Dermis microvascular lymphatic vessel endothelial cell (primary cell): Measurements from ENCODE around the gene MMRN2. TPM values are rescaled to one million over a fixed set of nuclear protein-coding genes. Genes with fewer than 3 reads are reported as not detected.
"Not testable (repeated sequence)": the region's sequence is repeated elsewhere in the genome, so short reads cannot be mapped to it uniquely, and the experiment has no call there.

Experiments
- DNase-seq, 2 donors: peaks; one replicate each; pipeline versions ENCODE4 v3.0.0 to v3.0.0-alpha.2; 2010; ENCODE audit warnings: low read depth in 2 of 2
- total RNA-seq: library from RNA; depleted of rRNA; stranded (reverse); fragments of >200 nt; gene quantifications from 2 replicates; pipeline ENCODE4 v1.2.1, GENCODE V29; 2014

The MMRN2 gene
- total RNA-seq, 1 donor from 2014 or later: 108 TPM

DNA sequence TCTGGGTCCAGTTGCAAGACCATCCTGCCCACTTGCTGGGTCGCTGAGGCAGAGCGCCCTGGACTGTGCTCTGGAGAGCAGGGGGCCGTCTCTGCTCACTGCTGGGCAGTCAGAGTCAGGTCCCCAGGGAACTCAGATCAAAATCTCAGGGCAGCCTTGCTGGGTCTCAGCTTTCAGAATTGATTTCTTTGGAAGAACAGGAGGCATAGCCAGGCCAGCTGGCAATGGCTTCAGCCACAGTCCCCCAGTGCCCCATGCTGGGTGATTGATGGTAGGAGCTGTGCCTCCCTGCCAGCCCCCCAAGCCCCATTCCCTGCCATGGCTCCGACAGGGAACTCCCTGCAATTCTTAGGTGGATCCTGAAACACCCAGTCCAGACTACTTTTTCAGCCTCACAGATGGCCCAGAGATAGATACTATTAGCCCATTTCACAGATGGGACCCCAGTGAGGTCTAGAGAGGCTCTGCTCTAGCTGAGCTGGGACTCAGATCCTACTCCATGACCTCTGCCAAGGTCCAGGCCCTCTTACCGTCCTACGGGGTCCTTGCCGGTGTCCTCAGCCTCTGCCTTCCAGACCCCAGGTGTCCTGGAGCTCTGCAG is 467 bp downstream of the MMRN2 start:
- no peak for DNase-seq

DNA sequence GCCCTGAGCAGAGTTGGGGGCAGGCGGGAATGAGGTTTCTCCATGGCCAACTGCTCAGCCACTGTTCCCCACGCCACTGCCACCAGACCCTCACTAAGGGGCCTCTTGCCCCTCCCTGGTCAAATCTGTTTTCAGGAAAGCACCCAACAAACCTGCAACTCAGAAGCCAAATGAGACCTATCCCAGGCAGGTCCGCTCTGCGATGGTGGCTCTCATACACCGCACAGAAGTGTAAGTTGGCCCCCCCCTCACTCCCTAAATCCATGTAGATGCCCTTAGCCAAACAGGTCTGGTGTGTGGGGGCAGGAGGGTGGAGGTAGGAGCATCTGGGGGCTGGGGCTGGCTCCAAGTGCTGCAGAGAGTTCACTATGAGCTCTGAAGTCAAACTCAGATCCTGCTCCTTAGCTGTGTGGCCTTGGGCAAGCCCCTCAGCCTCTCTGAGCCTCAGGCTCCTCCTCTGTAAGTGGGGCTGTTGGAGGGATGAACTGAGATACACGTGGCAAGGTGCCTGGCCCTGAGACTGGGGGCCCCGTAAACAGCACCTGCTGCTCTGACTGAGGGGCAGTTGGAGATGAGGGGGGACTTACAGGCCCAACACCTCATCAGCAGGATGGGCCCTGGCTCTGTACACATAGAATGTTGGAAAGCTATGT is 1.1 kb downstream of the MMRN2 start:
- no peak for DNase-seq

DNA sequence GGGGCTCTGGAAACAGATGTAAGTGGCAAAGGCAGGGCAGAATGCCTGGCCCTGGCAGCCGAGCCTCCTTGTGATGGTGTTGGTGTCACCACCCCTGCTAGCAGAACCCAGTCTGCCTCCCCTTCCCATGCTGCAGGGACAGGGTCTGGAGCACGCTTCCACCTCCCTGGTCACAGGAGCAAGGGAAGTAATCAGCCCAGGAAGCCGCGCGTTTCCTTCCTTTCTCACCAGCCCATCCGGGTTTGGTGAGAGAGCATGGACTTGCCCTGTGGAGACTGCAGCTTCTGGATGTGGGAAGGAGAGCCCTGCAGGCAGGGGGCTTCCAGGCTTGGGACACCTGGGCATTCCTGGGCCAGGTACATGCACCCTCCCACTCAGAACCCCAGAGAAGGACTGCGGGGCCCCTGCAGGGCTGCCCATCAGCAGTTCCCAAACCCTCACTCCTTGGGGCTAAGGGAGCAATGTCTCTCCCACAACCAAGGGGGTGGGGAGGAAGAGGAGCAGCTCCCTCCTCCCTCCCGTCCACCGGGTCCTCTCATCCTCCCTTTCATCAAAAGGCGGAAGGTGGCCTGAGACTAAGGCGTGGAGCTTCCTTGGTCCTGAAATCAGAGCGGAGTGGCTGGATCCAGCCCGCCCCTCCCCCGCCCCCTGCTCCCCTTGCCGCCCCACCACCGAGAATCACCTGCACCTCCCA is 1.8 kb downstream of the MMRN2 start:
- DNase-seq: peak in 1 of 2 donors; percentile 45

DNA sequence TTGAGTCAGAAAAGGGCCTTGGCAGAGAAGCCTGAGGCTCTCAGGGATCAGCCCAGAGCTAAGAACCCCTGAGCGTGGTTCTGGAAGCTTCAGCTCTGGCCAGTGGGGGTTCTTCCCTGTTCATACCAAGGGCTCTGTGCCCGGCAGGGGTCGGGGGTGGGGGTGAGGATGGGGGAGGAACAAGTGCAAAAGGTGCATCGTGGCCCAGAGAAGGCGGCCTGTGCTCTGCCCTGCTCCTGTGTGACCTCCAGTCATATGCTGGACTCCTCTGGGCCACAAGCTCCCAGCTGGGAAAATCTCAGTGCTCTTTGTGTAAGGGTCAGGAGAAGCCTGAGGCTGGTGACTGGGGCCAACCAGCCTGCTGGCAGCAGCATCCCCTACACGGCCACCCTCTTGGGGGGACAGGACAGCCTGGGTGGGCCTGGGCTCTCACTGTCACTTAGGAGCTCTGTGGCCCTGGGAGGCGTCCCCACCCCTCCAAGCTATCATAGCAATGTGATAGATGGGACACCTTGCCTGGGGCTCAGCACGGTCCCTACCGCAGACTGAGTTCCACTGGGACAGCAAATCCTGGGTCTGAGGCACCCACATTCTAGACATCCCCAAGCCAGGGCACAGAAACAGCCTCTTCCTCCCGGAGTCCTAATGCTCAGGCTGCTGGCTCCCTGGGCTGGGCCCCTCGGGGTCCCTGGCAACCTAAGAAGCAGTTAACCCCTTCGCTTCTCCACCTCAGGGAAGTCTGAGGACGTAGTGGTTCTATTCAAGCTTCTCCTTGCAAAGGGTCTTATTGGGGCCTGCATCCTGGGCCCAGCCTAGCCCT is 2.5 kb downstream of the MMRN2 start:
- DNase-seq: no peak

DNA sequence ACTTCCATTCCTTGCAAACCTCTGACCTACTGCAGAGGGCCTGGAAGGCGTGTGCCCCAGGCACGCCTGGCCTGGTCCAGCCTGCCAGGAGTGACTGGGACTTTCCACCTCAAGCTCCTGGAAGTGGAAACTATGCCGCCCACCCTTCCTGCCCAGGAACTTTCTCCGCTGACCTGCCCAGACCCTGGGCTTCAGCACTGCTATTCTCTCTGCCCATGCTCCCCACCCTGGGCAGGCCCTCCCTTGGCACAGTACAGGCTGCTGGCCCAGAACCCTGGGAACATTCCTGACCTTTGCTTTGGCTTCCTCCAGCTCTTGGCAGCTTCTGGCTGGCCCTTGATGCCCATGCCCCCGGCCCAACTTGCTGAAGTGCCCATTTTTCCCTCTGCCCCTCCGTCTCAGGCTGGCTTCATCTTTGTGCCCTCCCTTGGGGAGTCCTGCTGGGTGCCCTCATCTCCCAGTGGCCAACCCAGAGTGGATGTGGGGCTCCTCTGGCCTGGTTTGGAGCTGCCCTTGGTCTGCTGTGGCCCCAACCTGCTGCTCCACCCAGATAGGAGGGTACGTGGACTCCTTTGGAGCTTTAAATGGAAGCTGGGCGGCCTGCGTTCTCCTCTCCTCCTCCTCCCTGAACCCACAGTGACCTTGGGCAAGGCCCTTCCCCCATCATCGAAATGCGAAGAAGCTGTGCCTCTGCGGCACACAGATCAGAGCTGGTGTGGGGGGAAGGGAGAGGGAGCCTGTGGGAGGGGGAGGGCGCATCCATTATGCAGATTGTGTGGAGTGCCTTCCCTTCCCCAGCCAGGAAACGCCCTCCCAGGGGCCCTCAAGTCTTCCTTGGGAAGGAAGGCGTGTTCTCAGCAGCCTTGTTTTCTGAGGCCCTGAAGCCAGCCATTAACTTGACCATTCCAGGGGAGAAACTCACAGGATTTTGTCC is 3.4 kb downstream of the MMRN2 start:
- peak; percentile 68 to 83 for DNase-seq

DNA sequence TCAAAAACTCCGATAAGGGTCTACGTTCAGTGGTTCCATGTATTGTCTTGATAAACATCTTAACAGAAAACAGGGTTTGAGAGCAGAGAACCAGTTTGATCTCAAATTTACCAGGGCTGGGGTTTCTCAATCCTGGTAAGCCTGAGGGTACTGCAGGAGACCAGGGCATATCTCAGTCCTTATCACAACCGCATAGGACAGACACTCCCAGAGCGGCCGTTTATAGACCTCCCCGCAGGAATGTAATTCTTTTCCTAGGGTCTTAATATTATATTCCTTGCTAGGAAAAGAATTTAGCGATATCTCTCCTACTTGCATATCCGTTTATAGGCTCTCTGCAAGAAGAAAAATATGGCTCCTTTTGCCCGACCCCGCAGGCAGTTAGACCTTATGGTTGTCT is 4.7 kb downstream of the MMRN2 start:
- not testable (repeated sequence) for DNase-seq

DNA sequence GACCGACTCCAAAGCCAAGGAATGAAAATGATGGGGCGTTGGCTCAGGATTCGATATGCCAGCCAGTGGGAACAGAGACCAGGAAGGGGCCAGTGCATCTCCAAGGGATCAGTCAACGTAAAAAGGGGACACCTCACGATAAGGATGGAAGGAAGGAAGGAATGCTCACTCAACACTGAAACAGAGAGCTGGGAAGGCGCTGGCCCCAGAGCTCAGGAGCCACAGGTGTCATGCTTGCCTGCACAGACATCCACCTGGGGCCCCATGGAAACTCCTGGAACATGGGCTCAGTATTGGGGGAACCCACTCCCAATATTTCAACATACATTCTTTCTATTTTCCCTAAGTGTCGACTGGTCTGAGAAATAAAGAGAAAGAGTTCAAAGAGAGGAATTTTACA is 5.3 kb downstream of the MMRN2 start:
- DNase-seq: no peak

DNA sequence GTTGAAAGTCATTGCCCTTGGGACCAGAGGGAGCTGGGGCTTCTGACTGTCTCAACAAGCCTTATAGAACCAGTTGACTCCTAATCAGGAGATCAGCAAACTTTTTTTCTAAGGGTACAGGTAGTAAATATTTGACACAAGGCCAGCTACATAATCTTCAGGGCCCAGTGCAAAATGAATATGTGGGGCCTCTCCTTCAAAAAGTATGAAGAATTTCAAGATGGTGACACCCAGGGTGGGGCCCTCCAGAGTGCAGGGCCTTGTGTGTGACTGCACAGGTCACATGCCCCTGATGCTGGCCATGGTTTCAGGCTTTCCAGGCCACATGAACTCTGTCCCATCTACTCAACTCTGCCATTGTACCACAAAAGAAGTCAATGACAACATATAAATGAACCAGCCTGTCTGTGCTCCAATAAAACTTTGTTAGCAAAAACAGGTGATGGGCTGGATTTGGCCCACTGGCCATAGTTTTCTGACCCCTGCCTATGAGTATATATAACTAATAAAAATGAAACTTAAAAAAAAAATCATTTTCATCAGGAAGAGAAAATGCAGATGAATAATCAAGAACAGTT is 6.1 kb downstream of the MMRN2 start:
- no peak for DNase-seq

DNA sequence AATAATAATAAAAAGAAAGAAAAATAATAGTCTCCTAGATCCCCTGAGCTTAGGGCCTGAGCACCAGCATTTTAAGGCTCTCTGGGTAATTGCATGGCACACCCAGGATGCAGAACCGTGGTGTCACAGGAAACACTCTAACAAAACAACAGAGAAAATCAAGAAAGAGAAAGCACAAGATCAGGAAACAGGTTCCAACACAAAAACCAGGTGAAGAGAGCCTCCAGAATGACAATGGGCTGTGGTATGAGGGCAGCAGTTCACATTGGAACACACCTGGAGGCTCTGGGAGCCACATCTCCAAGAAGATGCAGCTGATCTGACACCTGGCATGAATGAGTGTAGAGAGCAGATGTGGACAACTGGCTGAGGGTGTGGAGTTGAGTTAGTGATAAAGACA is 7.1 kb downstream of the MMRN2 start:
- DNase-seq: no peak

DNA sequence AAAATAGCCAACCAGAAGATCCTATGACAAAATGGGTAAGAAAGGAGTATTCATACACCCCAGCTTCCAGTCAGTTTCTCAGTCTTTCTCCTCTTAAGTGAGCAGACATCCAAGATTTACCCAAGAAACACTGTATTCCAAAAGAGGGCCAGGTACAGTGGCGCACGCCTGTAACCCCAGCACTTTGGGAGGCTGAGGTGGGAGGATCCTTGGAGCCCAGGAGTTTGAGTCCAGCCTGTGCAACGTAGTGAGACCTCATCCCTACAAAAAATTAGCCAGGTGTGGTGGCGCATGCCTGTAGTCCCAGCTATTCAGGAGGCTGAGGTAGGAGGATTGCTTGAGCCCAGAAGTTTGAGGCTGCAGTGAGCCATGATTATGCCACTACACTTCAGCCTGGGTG is 9.6 kb downstream of the MMRN2 start:
- DNase-seq: not testable (repeated sequence)

DNA sequence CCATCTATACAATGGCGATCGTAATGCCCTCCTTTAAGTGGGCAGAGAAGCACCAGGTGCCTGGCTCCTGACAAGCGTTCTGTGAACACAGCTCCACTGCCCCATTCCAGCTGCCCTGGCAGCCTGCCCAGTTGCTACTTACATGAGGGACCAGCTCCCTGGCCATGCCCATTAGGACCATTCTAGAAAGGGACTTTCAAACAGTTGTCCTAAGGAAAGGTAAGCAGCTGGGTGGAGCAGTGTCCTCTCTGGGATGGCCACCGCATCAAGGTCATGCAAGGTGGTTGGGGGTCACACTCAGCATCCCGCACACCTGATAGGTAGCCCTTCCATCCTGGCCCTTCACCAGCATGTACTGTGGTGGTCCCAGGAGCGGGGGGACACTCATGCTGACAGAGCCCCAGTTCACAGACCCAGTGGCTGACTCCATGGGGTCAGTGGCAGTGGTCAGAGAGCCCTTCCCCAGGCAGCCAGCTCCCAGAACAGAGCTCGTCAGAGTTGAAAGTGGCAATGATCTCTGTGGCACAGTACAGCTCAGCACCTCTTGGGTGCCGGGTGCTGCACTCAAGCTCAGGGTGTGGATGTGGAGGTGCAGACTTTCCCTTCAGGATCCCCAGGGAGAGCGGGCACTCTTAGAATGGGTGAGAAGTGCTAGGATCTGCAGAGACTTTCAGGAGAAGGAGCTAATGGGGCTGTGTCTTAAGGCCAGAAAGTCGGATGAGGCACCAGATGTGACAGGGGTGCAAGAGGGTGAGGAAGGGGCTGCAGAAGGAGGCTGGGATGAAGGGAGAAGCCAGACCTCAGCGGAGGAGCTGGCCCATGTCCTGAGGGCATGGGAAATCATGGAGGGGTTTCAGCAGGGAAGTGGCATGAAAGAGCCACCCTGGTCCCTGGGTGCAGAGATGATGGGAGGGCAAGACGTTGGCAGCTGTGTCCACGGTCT is 10.9 kb downstream of the MMRN2 start:
- no peak for DNase-seq

DNA sequence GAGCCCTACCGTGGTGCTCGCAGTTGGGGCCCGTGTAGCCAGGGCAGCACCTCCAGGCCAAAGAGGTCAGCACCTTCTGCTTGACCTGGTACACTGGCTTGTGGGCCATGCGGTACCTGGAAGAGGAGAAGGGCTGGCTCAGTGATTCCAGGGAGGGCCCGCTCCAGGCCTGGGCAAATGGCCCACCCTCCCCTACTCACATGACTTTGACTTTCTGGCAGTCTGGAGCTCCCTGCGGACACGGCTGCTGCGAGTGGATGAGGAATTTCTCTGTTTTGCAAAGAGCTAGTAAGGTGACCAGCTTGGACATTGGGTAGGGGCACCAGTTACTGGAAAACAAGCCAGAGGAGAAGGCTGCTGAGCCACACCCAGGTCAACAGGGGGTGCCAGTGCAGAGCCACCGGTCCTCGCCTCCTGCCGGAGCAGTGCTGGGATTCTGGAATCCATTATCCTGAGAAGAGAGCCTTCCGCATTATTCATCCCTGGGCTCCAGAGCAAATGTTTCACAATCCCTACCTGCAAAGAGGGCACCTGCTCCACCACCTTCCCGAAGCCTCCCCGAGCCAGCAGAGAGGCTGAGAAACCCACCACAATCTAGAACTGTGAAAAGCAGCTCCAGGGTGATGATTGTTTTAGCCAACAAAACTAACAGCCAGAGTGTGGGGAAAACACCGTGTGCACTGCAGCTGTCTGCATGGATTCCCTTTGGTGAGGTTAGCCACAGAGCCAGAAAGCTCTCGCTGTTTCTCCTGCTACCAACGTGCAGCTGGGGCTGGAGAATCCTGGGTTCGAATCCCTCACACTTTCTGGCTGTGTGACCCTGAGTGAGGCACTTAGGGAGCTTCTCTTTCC is 11.8 kb downstream of the MMRN2 start:
- no peak for DNase-seq

DNA sequence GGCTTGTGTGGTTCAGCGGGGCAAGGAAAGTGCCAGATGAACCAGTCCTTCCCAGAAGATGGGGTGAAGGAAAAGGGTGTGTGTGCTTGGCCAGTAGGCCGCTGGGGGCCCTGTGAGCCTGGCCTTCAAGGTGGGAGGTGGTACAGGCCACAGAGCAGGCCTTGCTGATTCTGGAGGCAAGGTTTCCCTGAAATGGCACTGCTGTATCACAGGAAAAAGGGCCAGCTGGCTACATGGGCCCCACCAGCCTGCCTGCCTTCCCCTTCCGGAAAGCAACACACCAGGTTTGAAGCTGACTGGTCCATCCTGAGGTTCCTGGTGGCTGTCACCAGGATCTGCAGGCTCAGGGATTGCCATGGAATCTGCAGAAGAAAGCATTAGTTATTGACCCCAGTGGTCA is 12.5 kb downstream of the MMRN2 start:
- DNase-seq: no peak

DNA sequence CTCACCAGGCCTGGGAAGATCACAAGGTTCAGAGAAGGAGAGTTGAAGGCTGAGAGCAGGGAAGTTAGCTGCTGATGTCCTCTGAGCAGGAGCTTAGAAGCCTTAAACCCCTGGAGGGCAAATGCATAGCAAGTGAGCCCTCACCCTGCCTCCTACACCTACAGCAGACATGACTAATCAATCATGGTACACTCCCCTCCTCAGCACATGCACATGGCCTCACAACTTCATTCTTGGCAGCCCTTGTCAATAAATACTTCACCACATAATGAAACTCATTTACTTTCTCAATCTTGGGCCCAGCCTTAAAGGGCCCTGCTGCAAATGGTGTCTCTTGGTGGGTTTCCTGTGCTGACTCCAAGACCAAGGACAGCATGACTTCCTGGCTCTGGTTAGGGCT is 12.9 kb downstream of the MMRN2 start:
- DNase-seq: no peak

DNA sequence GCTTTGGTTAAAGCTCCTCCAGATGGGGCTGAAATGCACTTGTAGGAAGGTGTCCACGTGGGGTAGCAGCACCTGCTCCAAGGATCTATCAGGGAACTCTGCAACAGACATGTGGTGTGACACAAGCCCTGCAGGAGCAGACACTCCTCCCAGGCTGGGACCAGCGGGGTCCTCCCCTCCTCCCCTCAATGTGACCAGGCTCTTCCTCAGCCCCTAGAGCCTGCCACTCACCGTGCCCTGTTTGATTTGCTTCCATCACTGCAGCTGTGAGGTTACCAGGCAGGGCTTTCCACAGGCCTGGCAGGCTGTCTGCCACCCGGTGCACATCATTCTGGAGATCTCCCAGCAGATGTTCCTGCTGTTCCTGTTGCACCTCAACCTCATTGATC is 13.4 kb downstream of the MMRN2 start:
- no peak for DNase-seq

DNA sequence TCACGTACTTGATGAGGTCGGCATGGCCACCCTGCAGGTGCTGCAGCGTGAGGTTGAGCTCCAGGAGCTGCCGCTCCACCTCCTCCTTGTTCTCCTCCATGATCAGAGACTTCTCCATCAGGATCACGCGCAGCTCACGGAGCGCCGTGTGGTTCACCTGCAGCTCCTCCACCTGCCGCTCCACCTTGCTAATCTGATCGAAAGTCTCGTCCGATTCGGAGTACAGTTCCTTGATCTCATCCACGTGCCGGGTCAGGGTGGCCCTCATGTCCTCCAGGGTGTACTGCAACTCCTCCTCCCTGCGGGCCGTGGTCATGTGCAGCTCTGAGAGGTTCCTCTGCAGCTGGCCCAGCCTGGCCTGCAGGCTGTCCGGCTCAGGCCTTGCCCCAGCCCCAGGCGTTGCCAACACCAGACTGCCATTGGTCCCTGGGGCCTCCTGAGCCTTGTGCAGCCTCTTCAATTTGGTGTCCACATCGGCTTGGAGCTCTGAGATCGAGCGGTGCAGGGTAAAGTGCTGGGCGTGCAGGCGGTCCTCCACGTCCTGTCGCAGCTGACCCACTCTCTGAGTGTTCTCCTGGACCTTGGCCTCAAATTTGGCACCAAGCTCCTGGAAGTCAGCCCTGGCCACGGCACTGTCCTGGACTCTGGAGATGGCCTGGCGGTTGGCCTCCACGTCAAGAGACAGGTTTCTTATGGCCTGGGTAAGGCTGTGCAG is 13.9 kb downstream of the MMRN2 start:
- no peak for DNase-seq

DNA sequence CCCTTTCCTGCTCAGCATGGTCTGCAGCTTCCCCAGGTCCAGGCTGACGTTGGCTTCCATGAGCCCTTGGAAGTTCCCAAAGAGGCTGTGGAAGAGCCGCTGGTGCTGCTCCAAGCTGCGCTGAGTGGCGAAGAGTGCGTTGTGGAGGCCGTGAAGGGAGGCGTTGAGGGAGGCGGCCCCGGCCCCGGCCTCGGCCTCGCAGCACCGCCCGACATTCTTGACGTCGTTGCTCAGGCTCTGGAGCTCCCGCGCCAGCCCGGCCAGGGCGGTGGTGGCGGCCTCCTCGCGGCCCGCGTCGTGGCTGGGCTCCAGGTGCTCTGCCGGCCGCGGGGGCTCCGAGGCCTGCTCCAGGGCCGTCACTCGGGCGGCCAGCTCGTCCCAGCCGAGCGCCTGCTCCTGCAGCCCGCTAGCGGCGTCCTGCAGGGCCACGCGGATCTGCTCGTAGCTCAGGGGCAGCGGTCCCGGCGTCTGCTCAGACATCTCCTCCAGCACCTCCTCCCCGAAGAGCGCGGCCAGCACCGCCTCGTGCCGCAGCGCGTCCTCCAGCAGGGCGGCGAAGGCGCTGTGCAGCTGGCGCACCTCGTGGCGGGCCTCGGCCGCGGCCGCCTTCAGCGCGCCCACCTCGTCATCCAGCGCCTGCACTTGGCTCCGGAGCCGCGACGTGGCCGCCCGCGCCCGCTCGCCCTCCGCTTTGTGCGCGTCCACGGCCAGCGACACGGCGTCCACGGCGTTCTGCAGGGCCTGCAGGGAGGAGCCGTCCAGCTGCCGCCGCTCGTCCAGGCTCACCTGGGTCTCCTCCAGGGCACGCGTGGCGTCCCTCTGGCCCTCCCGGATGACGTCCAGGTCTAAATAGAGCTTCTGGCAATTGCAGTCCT is 14.7 kb downstream of the MMRN2 start:
- no peak for DNase-seq
